TTC549 (cell line): ENCODE measurements around the gene EEA1.
"Not testable (repeated sequence)": the region's sequence is repeated elsewhere in the genome, so short reads cannot be mapped to it uniquely, and the experiment has no call there.

Experiments
- FAIRE-seq: peaks from 2 replicates; lab custom pipeline; 2012; peaks lifted over from hg19 to GRCh38; lab: Jason Lieb, UNC

EEA1 gene

DNA sequence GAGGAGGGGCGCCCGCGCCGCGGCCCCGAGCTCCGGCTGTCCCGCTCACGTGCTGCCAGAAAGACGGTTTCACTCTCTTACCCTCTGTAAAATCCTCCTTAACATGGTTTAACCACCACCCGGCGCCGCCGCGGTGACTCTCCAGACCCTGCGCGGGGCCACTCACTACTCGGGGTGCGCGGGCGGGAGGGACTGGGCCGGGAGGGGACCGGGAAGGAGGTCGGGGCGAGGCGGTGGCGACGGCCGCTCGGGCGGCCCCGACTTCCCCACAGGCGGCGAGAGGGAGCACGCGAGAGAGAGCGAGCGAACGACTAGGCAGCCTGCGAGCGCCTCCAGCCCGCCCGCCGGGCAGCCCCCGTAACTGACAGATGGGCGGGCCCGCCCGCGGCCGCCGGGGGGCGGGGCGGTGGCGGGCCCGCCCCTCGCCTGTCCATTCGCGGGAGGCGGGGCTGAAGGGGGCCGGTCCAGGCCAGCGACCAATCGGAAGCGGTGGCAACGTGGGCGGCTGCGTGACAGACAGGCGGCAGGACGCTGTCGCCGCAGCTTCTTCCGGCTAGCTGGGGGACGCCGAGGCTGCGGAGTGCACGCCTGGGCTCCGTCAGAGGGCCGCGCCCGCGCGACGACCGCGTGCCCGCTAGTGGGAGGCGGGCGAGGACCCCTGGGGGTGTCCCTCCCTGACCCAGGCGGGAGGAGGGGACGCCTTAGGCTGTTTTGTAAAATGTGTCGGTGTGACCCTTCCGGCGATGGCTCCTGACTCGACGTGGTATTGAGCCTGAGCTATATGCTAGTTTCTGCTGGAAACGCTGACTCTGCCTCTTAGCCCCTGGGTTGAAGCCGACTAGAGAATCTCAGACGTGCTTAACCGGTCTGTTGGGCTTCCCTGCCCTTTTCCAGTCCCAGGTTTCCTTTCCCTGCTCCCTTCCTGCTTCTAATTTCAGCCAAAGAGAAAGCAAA is at the start of gene EEA1:
Gene EEA1, minus strand, starts transcription at position 334 of the 954 bp plus-strand sequence. Its CDS starts 229 bp downstream, at position 105.
- no peak for FAIRE-seq

DNA sequence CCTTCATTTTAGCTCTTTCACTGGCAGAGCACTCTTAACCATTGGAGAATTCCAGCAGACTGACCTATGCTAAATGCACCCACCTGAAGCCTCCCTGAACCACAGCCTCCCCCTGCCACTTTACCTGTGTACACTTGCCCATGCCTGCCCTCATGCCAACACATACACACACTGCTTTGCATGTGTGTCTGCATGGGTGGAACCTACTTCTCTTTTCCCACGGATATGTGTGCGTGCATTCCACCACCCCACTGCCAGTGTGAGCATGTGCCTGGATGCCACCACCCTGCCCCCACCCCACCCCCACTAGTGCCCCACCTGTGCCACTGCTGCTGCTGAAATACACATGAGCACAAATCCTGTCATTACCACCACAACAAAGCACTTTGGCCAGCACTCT is 49.5 kb upstream of the EEA1 start:
- no peak for FAIRE-seq

DNA sequence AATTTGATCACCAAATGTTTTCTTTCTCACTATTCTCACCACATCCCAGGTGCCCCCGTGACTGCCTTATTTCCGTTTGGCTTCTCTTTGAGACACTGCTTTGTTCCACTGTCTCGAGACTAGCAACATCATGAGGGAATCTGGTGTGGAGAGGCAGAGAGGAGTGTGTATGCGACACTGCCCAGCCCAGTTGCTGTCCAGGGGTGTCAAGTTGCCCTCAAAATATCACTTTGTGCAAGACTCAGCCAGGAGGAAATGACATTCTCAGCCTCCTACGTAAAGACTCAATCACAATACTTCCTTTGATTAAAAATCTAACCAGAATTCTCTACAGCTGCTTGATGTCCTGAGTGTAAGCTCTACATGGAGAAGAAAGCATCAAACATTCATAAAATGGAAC is 48.2 kb upstream of the EEA1 start:
- no peak for FAIRE-seq

DNA sequence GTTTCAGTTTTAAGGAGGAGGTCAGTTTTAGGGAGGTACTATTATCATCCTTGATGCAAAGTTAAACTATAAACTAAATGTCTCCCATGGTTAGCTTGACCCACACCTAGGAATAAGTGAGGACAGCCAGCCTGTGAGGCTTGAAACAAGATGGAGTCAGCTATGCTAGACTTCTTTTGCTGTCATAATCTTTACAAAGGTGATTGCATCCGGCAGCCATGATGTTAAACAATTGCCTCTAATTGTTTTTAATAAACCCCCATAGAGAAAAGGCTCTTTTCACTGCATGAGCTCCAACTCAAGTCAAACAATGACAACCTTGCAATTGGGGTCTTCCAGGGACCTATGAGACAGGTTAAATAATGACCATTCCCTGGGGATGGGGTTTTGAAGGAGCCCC is 45.7 kb upstream of the EEA1 start:
- no peak for FAIRE-seq

DNA sequence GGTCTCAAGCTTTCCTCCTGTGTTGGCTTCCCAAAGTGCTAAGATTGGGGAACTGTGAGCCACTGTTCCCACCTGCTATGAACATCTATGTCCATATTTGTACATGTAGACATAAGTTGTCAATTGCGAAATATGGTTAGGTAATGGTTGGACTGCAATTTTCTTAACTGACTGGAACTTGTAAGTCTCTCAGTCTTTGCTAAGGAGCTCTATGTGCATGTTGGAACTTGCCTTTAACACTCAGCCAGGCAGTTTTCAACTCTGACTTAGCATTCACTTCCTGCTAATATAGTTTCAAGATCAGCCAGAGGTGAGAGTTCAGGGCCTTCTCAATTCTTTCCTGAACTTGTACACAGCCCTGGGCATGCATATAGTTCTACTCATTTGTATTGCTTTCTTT is 44.5 kb upstream of the EEA1 start:
- FAIRE-seq, result no peak

DNA sequence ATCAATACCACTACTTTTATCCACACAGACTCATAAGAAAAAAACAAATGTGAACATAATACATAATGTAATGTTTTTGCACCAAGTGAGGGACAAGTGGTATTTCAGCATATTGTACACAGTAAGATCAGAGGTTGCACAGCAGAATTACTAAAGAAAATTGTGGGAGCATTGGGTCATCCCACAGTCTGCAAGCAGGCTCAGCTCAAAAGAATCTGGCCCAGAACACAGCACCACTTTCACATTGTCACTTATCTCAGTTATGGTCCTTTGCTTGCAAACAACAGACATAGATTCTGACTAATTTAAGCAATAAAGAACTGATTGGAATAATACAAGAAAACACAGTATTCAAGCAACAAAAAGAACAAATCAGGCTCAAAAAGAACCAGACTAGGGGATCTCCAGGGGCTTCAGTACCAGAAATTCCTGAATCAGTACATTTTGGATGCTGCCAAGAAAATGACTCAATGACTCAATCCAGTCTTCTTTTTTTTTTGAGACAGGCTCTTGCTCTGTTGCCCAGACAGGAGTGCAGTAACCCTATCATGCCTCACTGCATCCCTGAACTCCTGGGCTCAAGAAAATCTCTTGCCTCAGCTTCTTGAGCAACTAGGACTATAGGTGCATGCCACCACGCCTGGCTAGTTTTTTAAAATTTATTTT is 42.9 kb upstream of the EEA1 start:
- FAIRE-seq, result no peak

DNA sequence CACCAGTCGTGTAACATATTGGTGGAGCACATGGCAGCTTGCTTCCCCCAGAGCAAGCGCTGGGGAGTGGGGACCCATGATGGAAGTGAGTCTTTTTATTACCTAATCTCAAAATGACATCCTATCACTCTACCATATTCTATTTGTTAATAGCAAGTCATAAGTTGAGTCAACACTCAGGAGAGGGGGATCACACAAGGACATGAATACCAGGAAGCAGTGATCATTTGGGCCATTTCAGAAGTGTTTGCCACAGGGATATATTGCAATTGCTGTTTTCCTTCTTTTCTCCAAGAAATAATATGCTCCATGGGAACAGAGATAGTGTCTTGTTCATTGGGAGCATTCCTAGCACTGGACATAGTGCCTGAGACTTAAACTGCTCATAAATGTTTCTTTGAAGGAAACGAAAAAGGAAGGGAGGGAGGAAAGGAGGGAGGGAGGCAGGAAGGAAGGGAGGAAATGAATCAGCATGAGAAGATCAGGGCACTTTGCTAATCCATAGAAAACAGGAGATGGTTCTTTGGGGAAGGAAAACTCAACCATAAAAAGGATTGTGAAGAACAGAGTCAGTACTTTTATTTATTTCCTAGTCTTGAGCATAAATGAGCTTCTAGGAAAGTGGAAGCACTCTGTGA is 39.2 kb upstream of the EEA1 start:
- FAIRE-seq, result no peak

DNA sequence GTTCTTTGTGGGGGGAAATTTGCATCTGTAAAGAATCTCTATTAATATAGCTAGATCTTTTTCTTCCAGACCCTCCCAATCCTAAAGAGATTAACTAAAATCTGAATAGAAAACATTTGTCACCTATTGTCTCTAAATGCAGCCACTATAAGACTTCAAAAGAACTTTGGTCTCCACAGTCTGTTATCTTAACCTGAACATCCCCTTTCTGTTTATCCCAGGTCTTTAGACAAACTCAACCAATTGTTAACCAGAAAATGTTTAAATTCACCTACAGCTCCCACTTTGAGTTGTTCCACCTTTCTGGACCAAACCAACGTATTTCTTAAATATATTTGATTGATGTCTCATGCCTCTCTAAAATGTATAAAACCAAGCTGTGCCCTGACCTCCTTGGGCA is 35.3 kb upstream of the EEA1 start:
- not testable (repeated sequence) for FAIRE-seq

DNA sequence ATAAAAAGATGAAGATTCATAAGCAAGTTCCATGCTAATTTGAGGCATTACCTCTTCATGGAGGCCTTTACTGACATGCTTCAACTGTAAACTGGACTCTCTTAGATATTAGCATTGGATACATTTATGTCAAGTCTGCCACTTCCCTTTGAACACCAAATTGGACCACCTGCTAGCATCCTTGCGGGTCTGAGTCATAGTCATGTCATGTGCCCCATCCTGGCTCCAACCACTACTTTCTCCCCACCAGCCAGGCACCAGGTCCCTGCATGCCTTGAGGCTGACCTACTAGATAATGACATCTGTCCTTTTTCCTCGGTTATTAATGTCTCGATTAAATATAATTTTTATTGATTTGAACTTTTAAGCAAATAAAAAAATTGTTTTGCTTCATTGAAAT is 32.9 kb upstream of the EEA1 start:
- FAIRE-seq, result no peak

DNA sequence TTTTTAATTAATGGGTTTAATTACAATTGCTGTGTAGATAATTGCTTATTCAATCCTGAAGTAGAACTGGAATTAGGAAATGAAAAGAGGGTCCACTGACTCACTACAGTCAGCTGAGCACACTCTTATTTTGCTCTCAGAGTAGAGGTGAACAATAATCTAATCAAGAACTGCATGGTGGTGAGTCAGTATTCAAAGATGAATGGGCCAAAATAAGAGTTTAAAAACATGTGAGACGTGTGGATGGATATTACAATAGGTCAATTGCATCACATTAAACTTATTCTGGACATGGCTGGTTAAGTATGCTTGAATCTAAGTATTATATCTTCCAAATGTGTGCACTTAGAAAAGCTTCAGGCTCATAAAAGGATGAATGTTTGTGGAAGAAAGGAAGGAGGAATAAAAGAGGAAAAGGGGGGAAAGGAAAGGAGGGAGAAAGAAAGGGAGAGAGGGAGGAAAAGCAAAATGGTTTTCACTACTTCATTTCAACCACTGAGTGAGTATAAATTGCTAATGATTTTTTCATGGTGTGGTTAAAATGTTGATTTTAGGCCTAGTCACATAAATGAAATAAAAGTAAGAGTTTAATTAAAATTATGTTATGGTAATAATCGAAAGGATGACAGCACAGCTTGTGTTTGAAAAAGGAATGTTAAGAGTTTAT is 27.0 kb upstream of the EEA1 start:
- no peak for FAIRE-seq

DNA sequence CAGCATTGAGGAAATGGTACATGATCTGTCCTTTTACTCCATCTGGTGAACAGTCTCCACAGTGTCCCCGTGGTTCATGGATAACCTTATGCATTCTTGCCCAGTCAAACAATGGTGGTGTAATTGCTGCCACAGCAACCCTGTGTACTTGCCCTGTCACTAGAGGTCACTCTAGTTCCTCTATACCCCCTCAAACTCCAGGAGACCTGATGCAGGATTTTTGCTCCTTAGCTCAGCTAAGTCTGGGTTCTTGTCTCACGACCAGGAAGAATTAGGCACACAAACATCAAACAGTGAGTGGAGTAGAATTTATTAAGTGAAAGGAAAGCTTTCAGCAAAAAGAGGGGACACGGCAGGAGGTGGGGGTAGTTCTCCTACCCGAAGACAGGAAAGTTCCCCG is 24.7 kb upstream of the EEA1 start:
- no peak for FAIRE-seq

DNA sequence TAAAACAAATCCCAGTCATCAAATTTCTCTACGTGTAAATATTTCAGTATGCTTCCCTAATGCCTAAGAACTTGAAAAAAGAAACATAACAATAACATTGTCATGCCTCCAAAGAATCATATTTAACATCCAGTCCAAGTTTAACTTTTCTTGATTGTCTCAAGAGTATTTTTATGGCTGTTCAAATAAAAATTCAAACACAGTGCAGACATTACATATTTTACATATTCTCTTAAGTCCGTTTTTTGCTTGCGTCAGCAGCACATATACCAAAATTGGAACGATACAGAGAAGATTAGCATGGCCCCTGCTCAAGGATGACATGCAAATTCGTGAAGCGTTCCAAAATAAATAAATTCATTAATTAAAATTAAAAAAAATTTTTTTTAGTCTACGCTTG is 23.3 kb upstream of the EEA1 start:
- FAIRE-seq, result no peak

DNA sequence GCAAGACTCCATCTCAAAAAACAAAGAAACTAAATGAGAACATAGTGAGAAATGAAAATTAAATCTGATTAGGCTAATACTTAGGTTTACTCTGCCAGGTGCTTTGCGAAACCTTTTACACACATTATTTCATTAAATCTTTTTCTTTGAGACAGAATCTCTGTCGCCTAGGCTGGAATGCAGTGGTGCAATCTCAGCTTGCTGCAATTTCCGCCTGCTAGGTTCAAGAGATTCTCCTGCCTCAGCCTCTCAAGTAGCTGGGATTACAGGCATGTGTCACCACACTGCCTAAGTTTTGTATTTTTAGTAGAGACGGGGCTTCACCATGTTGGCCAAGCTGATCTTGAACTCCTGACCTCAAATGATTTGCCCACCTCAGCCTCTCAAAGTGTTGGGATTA is 21.9 kb upstream of the EEA1 start:
- no peak for FAIRE-seq

DNA sequence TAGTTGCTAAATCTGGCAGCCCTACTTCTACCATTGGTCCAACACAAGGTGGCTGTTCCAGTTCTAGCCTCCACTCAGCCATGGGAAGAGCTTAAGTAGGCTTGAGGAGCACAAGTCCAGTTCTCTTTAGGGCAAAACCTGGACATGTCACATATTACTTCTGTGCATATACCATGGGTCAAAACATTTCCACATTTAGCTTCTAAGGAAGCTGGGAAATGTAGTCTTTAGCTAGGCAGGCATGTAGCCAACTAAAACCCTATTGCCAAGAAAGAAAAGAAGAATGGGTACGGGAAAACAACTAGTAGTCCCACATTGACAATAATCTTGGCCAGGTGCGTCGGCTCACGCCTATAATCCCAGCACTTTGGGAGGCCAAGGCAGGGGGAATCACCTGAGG is 20.9 kb upstream of the EEA1 start:
- no peak for FAIRE-seq

DNA sequence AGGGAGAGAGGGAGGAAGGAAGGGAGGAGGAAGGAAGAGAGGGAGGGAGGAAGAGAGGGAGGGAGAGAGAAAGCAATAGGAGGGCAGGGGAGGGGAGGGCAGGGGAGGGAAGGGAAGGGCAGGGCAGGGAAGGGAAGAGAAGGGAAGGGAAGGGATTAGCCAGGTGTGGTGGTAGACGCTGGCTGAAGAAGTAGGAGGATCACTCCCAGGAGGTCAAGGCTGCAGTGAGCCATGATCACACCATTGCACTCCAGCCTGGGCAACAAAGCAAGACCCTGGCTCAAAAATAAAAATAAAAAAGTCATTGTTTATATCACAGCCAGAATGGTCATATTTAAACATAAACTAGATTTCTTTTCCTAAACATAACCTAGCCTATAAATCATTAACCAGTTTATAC is 20.4 kb upstream of the EEA1 start:
- no peak for FAIRE-seq

DNA sequence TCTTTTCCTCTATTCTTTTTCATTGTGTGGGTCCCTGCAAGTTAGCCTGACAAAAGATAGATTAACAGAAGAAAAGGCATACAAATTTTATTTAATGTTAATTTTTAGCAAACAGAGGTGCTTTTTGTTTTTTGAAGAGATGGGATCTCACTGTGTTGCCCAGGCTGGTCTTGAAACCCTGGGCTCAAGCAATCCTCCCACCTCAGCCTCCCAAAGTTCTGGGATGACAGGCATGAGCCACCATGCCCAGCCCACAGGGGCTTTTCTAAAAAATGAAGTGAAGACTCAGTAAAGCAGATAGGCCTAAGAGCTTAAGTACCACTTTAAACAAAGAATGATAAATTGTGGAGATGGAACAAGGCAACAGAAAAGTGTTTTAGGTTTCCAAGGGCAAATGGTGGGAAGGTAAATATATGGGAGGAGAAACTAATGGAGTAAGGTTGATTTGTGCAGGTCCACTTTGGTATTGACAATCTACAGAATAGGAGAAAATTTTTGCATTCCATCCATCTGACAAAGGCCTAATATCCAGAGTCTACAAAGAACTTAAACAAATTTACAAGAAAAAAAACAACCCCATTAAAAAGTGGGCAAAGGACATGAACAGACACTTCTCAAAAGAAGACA is 18.6 kb upstream of the EEA1 start:
- FAIRE-seq, result no peak

DNA sequence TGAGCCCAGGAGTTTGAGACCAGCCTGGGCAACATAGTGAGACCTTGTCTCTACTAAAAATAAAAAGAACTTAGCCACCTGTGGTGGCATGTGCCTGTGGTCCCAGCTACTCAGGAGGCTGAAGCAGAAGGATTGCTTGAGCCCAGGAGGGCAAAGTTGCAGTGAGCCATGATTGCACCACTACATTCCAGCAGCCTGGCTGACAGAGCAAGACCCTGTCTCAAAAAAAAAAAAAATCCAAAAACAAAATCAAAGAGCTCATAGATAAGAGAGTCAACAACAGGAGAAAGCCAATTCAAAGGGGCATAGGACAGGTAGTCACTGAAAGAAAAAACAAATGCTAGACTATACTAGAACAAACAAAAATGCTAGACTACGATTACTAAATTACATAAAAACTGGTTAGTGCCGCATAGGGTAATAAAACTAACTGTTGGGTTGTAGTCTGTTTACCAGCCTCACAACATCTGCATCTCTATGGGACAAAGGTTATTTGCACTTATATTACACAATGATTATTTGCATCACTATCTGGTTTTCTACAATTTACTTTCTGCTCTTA is 16.6 kb upstream of the EEA1 start:
- FAIRE-seq, result no peak

DNA sequence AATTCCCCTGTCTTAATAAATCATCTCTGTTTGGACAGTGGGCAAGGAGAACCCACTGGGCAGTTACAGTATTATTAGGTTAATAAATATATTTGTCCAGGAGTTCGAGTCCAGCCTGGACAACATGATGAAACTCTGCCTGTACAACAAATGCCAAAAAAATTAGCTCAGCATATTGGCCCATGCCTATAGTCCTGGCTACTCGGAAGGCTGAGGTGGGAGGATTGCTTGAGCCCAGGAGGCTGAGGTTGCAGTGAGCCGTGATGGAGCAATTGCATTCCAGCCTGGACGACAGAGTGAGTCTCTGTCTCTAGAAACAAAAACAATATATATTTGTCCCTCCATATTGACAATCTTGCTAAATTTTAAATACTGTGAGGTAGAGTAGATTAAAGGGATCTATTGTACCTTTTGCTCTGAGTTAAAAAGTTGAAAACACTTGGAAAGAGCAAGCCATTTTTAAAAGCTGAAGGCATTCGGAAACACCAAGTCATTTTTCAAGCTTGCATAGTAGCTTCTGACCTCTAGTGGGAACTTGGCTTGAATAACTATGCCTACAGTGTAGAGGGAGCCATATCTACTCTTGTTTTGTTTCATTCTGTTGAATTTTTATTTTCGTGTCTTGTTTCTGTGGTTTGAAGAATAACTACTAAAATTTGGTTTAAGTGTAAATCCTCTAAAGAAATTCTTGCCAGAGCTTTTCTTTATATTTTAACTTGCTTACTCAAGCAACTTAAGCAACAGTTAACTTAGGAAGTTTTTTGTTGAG is 14.6 kb upstream of the EEA1 start:
- no peak for FAIRE-seq

DNA sequence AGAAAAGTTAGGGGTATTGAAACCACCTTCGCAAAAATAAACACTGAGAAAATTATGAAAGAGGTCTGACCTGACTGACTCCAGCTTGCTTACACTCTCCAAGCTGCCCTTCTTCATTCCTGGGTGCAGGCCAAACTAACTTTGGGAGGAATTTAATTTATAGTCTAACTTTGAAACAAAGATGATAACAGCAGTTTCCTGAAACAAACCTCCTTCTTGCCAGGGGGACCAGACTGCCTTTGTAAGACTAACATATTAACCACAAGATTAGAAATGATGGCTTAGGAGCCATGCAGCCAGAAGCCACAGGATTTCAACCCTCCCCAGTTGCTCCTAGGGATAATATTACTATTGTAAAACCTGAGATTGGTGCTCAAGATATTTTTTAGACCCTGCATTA is 13.8 kb upstream of the EEA1 start:
- no peak for FAIRE-seq

DNA sequence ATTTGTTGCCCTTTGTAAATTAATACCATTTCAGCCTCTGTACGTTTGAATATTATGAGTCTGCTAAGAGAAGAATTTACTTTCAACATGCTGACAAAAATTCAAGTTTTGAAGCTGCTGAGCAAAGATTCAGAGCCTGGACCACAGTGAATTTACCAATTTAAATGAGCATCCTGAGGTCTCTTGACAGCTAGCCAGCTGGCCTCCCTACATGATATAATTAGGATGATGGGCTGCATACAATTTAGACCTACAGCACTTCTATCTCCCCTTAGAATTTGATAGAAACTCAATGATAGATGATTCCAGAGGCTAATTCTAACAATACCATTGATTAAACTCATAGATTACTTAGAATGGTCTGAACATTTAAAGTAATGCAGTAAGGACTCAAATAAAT is 10.0 kb upstream of the EEA1 start:
- no peak for FAIRE-seq

DNA sequence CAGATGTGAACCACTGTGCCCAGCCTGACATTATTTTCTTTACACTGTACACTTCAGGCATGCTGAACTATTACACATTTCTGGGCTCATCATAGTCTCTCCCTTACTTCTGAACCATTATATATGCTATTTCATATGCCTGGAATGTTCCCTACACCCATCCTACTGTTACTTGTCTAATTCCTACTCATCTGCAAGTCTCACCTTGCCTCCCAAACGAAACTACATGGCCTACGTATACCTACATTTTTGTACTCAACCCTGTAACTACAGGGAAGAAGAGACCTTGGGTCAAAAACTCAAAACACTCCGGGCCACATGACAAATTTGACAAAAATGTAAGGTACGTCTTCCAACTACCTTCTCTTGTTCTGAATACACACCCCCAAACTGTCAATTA is 9.5 kb upstream of the EEA1 start:
- no peak for FAIRE-seq
